HepG2 (cell line): ENCODE data around the gene ZNF416. TPM values are rescaled to one million over a fixed set of nuclear protein-coding genes. Genes with fewer than 3 reads are reported as not detected.

Source experiments
- ATAD3A ChIP-seq: sonication (generic); formaldehyde crosslinking; IDR thresholded peaks from 2 replicates; pipeline ENCODE4 v1.4.0; 2020; ENCODE audit warnings: missing genetic modification reagents
- EHMT2 ChIP-seq: fragments of 200-600 bp; sonication (generic); IDR thresholded peaks from 2 replicates; pipeline ENCODE4 v1.7.0; 2017; ENCODE audit warnings: antibody characterized with exemption, low read depth, low read length, borderline replicate concordance
- MEF2D ChIP-seq: sonication (generic); formaldehyde crosslinking; IDR thresholded peaks from 2 replicates; pipeline ENCODE4 v1.5.1; 2020; ENCODE audit warnings: mild to moderate bottlenecking, missing genetic modification reagents
- RFXANK ChIP-seq: IDR thresholded peaks from 2 replicates; pipeline ENCODE4 v1.6.1; 2016
- SIN3B ChIP-seq: fragments of 150-350 bp; IDR thresholded peaks from 2 replicates; pipeline ENCODE4 v1.6.1; 2014; ENCODE audit warnings: low read length
- SP1 ChIP-seq, 2 experiments: fragments of 450-650 bp in 1 of 2; sonication (generic) in 1 of 2; formaldehyde crosslinking in 1 of 2; IDR thresholded peaks; 2 replicates each; pipeline versions ENCODE4 v1.4.0 to v1.6.1; 2016 to 2020; ENCODE audit warnings: missing genetic modification reagents in 1 of 2
- SRSF9 ChIP-seq: fragments of 200-400 bp; formaldehyde crosslinking; IDR thresholded peaks from 2 replicates; pipeline ENCODE4 v1.6.1; 2018; ENCODE audit warnings: borderline replicate concordance, mild to moderate bottlenecking, low read depth, low read length; ENCODE audit not compliant: insufficient read depth, poor library complexity, severe bottlenecking
- TBX2 ChIP-seq: sonication (generic); formaldehyde crosslinking; IDR thresholded peaks from 2 replicates; pipeline ENCODE4 v1.5.0; 2020; ENCODE audit warnings: missing genetic modification reagents, mild to moderate bottlenecking, borderline replicate concordance
- ZNF441 ChIP-seq: sonication (generic); formaldehyde crosslinking; IDR thresholded peaks from 2 replicates; pipeline ENCODE4 v1.7.0; 2021; ENCODE audit warnings: missing genetic modification reagents, borderline replicate concordance
- ZNF572 ChIP-seq: sonication (generic); formaldehyde crosslinking; IDR thresholded peaks from 2 replicates; pipeline ENCODE4 v1.5.1; 2020; ENCODE audit warnings: mild to moderate bottlenecking, missing genetic modification reagents
- ZNF816 ChIP-seq: sonication (generic); formaldehyde crosslinking; IDR thresholded peaks from 2 replicates; pipeline ENCODE4 v1.8.0; 2022; ENCODE audit warnings: missing genetic modification reagents, mild to moderate bottlenecking, borderline replicate concordance
- ZNF841 ChIP-seq: sonication (generic); formaldehyde crosslinking; IDR thresholded peaks from 2 replicates; pipeline ENCODE4 v1.8.1; 2023; ENCODE audit warnings: missing genetic modification reagents, borderline replicate concordance
- polyA plus RNA-seq, 8 experiments: library from polyadenylated mRNA; depleted of rRNA in 3 of 8; stranded (reverse) in 7 of 8; unstranded in 1 of 8; fragments of >200 nt; fragmentation: Illumina TruSeq in 4 of 8; extraction: Trizol in 4 of 8; gene quantifications; 2 replicates each; pipeline versions ENCODE4 v1.2.1 to v1.2.3, GENCODE V29; 2011 to 2016; ENCODE audit warnings: low read depth in 4 of 8, missing spikeins in 1 of 8, mixed read lengths in 1 of 8; ENCODE audit not compliant: insufficient read depth in 1 of 8
- total RNA-seq, 5 experiments: library from RNA; depleted of rRNA; stranded (reverse); fragments of >200 nt; fragmentation: Illumina TruSeq; extraction: Trizol; gene quantifications; 2 replicates each; pipeline ENCODE4 v1.2.3, GENCODE V29; 2016; ENCODE audit warnings: low read depth in 1 of 5
- TF ChIP-seq, protein P1 (sequence below): sonication (generic); formaldehyde crosslinking; IDR thresholded peaks from 2 replicates; pipeline ENCODE4 v1.4.0; 2020; ENCODE audit warnings: mild to moderate bottlenecking, missing genetic modification reagents

Gene ZNF416
- total and polyA plus RNA-seq, 2 of the 13 experiments (the other 11 are each of a cell fraction or from before 2014, with no cell fraction given): 1.5 to 5.3 TPM

DNA sequence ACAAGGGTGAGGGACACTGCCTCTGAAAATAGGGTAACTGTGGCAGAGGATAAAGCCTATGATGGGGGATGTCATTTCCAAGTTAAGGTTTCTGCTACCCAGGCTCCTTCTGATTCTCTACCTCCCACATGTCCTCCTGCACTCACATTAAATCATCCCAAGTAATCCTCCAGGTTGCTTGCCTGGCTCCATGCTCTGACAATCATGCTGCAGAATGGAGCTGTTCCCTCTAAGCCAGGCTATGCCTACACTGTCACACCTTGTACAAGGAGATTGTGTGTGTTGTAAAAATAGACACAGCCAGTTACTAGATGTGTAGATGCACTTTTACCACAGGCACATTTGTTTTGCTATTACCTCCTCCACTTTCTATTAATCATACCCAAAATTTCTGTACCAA lies 8.0 kb downstream of the ZNF416 start (continued):
- TF ChIP-seq, protein P1, sequence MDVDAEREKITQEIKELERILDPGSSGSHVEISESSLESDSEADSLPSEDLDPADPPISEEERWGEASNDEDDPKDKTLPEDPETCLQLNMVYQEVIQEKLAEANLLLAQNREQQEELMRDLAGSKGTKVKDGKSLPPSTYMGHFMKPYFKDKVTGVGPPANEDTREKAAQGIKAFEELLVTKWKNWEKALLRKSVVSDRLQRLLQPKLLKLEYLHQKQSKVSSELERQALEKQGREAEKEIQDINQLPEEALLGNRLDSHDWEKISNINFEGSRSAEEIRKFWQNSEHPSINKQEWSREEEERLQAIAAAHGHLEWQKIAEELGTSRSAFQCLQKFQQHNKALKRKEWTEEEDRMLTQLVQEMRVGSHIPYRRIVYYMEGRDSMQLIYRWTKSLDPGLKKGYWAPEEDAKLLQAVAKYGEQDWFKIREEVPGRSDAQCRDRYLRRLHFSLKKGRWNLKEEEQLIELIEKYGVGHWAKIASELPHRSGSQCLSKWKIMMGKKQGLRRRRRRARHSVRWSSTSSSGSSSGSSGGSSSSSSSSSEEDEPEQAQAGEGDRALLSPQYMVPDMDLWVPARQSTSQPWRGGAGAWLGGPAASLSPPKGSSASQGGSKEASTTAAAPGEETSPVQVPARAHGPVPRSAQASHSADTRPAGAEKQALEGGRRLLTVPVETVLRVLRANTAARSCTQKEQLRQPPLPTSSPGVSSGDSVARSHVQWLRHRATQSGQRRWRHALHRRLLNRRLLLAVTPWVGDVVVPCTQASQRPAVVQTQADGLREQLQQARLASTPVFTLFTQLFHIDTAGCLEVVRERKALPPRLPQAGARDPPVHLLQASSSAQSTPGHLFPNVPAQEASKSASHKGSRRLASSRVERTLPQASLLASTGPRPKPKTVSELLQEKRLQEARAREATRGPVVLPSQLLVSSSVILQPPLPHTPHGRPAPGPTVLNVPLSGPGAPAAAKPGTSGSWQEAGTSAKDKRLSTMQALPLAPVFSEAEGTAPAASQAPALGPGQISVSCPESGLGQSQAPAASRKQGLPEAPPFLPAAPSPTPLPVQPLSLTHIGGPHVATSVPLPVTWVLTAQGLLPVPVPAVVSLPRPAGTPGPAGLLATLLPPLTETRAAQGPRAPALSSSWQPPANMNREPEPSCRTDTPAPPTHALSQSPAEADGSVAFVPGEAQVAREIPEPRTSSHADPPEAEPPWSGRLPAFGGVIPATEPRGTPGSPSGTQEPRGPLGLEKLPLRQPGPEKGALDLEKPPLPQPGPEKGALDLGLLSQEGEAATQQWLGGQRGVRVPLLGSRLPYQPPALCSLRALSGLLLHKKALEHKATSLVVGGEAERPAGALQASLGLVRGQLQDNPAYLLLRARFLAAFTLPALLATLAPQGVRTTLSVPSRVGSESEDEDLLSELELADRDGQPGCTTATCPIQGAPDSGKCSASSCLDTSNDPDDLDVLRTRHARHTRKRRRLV (CRISPR knock-in tag): no peak
- no peak for TF ChIP-seq ZNF841
- no peak for TF ChIP-seq TBX2 (CRISPR knock-in tag)
- no peak for TF ChIP-seq MEF2D
- TF ChIP-seq RFXANK (CRISPR knock-in tag): no peak
- no peak for TF ChIP-seq SRSF9
- no peak for TF ChIP-seq SIN3B
- no peak for TF ChIP-seq ATAD3A (CRISPR knock-in tag)
- no peak for TF ChIP-seq ZNF441 (CRISPR knock-in tag)
- TF ChIP-seq EHMT2: no peak
- no peak for TF ChIP-seq ZNF816 (CRISPR knock-in tag)
- TF ChIP-seq ZNF572: no peak
- no peak for TF ChIP-seq SP1 (IDR thresholded peaks at IDR 0.05)
- no peak for TF ChIP-seq SP1 (CRISPR knock-in tag; IDR thresholded peaks at IDR 0.05)
- TF ChIP-seq, all 625 proteins: peak for 0
